AG09309 (cell line): Measurements from ENCODE around the gene MMP13.

ENCODE experiments used
- DNase-seq: peaks from one replicate; pipeline ENCODE4 v3.0.0-alpha.2; 2010; ENCODE audit warnings: low read depth
- H3K4me3 ChIP-seq: 2 replicates; pipeline ENCODE4 v1.5.1; 2011; ENCODE audit warnings: mild to moderate bottlenecking, low read depth, low read length, moderate library complexity; ENCODE audit not compliant: control insufficient read depth
- TF ChIP-seq, protein P1 (sequence below): IDR thresholded peaks from 2 replicates; pipeline ENCODE4 v1.5.1; 2011; ENCODE audit warnings: mild to moderate bottlenecking, low read depth, low read length, inconsistent platforms; ENCODE audit not compliant: insufficient read depth, control insufficient read depth; ENCODE audit errors: missing control alignments

The MMP13 gene

DNA sequence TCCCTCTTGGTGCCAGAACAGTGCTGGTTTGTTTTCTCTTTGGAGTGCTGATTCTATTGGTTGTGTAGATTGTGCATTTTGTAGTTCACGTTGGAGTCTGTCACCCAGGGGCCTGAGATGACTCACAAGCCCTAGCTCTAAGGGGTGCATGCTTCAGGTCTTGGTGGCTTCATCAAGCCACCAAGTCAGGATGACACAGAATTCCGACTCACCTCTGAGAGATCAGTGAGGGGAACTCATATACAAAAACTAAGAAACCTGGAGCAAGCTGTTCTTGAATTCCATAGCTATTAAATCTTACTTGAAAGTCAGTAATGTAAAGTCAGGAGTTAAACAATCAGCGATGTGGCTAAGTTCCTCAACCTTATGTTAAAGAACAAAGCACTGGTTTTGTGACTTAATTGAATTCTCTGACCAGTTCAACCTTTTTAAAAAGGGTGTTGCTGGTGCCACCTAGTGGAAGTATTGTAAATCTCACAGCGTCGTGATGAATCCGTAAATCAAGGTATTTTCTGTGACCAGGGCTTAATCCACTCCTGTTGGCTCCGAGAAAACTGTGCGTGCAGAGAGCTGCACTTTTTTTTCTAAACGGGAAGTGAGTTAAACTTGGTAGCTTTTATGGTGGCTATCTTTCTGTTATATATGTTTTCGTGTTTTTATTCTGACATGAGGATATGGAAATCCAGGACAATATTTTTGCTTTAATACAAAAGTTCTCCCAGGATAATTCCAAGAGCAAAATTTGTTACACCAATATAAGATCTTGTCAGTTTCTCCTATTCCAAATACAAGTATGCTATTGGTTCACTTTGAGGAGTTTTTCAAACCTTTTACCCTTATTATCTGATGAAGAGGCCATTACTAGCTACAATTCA, 14.6 kb downstream of the MMP13 start:
- no peak for DNase-seq
- H3K4me3 ChIP-seq: no peak overlapping the region
- TF ChIP-seq, protein P1, sequence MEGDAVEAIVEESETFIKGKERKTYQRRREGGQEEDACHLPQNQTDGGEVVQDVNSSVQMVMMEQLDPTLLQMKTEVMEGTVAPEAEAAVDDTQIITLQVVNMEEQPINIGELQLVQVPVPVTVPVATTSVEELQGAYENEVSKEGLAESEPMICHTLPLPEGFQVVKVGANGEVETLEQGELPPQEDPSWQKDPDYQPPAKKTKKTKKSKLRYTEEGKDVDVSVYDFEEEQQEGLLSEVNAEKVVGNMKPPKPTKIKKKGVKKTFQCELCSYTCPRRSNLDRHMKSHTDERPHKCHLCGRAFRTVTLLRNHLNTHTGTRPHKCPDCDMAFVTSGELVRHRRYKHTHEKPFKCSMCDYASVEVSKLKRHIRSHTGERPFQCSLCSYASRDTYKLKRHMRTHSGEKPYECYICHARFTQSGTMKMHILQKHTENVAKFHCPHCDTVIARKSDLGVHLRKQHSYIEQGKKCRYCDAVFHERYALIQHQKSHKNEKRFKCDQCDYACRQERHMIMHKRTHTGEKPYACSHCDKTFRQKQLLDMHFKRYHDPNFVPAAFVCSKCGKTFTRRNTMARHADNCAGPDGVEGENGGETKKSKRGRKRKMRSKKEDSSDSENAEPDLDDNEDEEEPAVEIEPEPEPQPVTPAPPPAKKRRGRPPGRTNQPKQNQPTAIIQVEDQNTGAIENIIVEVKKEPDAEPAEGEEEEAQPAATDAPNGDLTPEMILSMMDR: peak; percentile 66

DNA sequence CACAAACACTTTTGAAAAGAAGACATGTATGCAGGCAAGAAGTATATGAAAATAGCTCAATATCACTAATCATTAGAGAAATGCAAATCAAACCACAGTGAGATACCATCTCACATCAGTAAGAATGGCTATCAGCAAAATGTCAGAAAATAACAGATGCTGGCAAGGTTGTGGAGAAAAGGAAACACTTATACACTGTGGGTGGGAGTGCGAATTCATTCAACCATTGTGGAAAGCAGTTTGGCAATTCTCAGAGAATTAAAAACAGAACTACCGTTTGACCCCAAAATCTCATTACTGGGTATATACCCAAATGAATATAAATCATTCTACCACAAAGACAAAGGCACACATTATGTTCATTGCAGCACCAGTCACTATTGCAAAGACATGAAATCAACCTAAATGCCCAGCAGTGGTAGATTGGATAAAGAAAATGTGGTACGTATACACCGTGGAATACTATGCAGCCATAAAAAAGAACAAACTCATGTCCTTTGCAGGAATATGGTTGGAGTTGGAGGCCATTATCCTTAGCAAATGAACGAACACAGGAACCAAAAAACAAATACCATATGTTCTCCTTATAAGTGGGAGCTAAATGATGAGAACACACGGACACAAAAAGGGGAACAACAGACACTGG, 18.5 kb downstream of the MMP13 start:
- TF ChIP-seq, protein P1: no peak
- DNase-seq: no peak
- no peak overlapping the region for H3K4me3 ChIP-seq

GRCh38 chr11:102935514-102935913, 20.0 kb downstream of the MMP13 start:
- TF ChIP-seq, protein P1: peak; percentile 14
- H3K4me3 ChIP-seq: no peak overlapping the region
- DNase-seq: no peak

GRCh38 chr11:102934735-102935134, 20.8 kb downstream of the MMP13 start:
- no peak for DNase-seq
- TF ChIP-seq, protein P1: no peak
- H3K4me3 ChIP-seq: no peak overlapping the region

- no peak overlapping the region for H3K4me3 ChIP-seq
- DNase-seq: no peak
- TF ChIP-seq, protein P1: no peak
These were observed 21.9 kb downstream of the MMP13 start for GRCh38 chr11:102933627-102934026.

GRCh38 chr11:102932678-102933077, 22.9 kb downstream of the MMP13 start:
- no peak for DNase-seq
- H3K4me3 ChIP-seq: no peak overlapping the region
- TF ChIP-seq, protein P1: no peak
